HCT116 (cell line): ENCODE results near the gene GRIK3. TPM values are rescaled to one million over a fixed set of nuclear protein-coding genes. Genes with fewer than 3 reads are reported as not detected.

ENCODE experiments used
- ATAC-seq: fragments of 200-7000 bp; cut with Tn5 transposase; 2 replicates; pipeline ENCODE4 v1.9.1; 2020; ENCODE audit warnings: mild to moderate bottlenecking, moderate library complexity
- BruUV-seq: library from RNA; stranded (reverse); fragments of 400-500 nt; replicated peaks from 2 replicates; lab custom pipeline; 2021; lab: Mats Ljungman, UMichigan
- CTCF ChIA-PET: fragments of 300-600 bp; sonication (Branson Sonifier 250); formaldehyde crosslinking; loops from one replicate; lab custom pipeline; 2021; ENCODE audit warnings: antibody characterized with exemption; lab: Charles Lee
- POLR2A ChIA-PET: fragments of 300-600, 350-600 bp; sonication (Branson Sonifier 250); formaldehyde crosslinking; loops from one replicate; lab custom pipeline; 2021; ENCODE audit warnings: antibody characterized with exemption; lab: Charles Lee
- RAD21 ChIA-PET, 2 experiments: fragments of 300-600 bp; sonication (Branson Sonifier 250); formaldehyde crosslinking; loops; one replicate each; lab custom pipeline; 2023; ENCODE audit warnings: low total read pairs in 2 of 2; ENCODE audit not compliant: uncharacterized antibody in 2 of 2, unreplicated experiment in 2 of 2, low non-redundant PET in 1 of 2; lab: Charles Lee
- DNase-seq: peaks from one replicate; pipeline ENCODE4 v3.0.0-alpha.2; 2010; ENCODE audit warnings: low read depth, low spot score
- H2AFZ ChIP-seq: fragments of 200-600 bp; shearing (Covaris generic), sonication (generic); 2 replicates; pipeline ENCODE4 v1.6.1; 2017; ENCODE audit warnings: low read depth, mixed run types, mixed read lengths, antibody characterized with exemption, low read length; ENCODE audit not compliant: poor library complexity, severe bottlenecking
- H3K27ac ChIP-seq: 2 replicates; pipeline ENCODE4 v1.5.1; 2012; ENCODE audit warnings: low read depth, low read length
- H3K27me3 ChIP-seq: fragments of 200-600 bp; sonication (generic); 2 replicates; pipeline ENCODE4 v1.6.1; 2016; ENCODE audit warnings: mixed run types, low read length, mixed read lengths; ENCODE audit not compliant: insufficient read depth
- H3K36me3 ChIP-seq, 2 experiments: fragments of 200-500 bp in 1 of 2; fragments of 200-600 bp in 1 of 2; sonication (Bioruptor generic) in 1 of 2; sonication (generic) in 1 of 2; 2 replicates each; pipeline versions ENCODE4 v1.5.1 to v1.6.1; 2014 to 2016; ENCODE audit warnings: low read length in 2 of 2, inconsistent platforms in 1 of 2, mixed read lengths in 1 of 2, mixed run types in 1 of 2; ENCODE audit not compliant: insufficient read depth in 2 of 2, control insufficient read depth in 1 of 2
- H3K4me1 ChIP-seq, 2 experiments: fragments of 200-600 bp in 1 of 2; sonication (generic) in 1 of 2; 2 replicates each; pipeline versions ENCODE4 v1.5.1 to v1.6.1; 2012 to 2017; ENCODE audit warnings: low read length in 2 of 2, inconsistent platforms in 1 of 2, mild to moderate bottlenecking in 1 of 2, mixed read lengths in 1 of 2, mixed run types in 1 of 2, moderate library complexity in 1 of 2; ENCODE audit not compliant: insufficient read depth in 2 of 2, control insufficient read depth in 1 of 2
- H3K4me2 ChIP-seq: fragments of 200-600 bp; sonication (generic); 2 replicates; pipeline ENCODE4 v1.6.1; 2017; ENCODE audit warnings: mixed run types, low read length, mixed read lengths
- H3K4me3 ChIP-seq, 2 experiments: fragments of 200-600 bp in 1 of 2; sonication (generic) in 1 of 2; replicated peaks in 1 of 2; 2 replicates each; pipeline ENCODE4 v1.5.1; 2011 to 2016; ENCODE audit warnings: low read length in 2 of 2, control low read depth in 1 of 2, low read depth in 1 of 2, mild to moderate bottlenecking in 1 of 2, mixed read lengths in 1 of 2, mixed run types in 1 of 2
- H3K79me2 ChIP-seq: fragments of 200-600 bp; sonication (generic); 2 replicates; pipeline ENCODE4 v1.6.1; 2017; ENCODE audit warnings: mild to moderate bottlenecking, mixed run types, low read length, moderate library complexity, mixed read lengths; ENCODE audit not compliant: insufficient read depth
- H3K9ac ChIP-seq: fragments of 200-600 bp; sonication (generic); 2 replicates; pipeline ENCODE4 v1.6.1; 2016; ENCODE audit warnings: low read length, mixed read lengths
- H3K9me2 ChIP-seq: fragments of 200-600 bp; sonication (generic), shearing (Covaris generic); 2 replicates; pipeline ENCODE4 v1.6.1; 2017; ENCODE audit warnings: mixed run types, mild to moderate bottlenecking, moderate library complexity; ENCODE audit not compliant: insufficient read depth
- H3K9me3 ChIP-seq, 2 experiments: fragments of 200-500 bp in 1 of 2; fragments of 200-600 bp in 1 of 2; sonication (Bioruptor generic) in 1 of 2; sonication (generic) in 1 of 2; 2 replicates each; pipeline ENCODE4 v1.6.1; 2014 to 2017; ENCODE audit warnings: low read length in 2 of 2, mixed read lengths in 2 of 2, inconsistent platforms in 1 of 2, low read depth in 1 of 2, mild to moderate bottlenecking in 1 of 2, mixed run types in 1 of 2, moderate library complexity in 1 of 2; ENCODE audit not compliant: control insufficient read depth in 1 of 2, insufficient read depth in 1 of 2
- H4K20me1 ChIP-seq: fragments of 200-600 bp; sonication (generic), shearing (Covaris generic); 2 replicates; pipeline ENCODE4 v1.6.1; 2017; ENCODE audit warnings: mixed run types, mild to moderate bottlenecking, moderate library complexity; ENCODE audit not compliant: insufficient read depth
- CBX3 ChIP-seq: IDR thresholded peaks from 2 replicates; pipeline ENCODE4 v1.6.1; 2012; ENCODE audit warnings: low read depth
- CEBPB ChIP-seq: IDR thresholded peaks from 2 replicates; pipeline ENCODE4 v1.6.1; 2012; ENCODE audit warnings: low read depth
- EGR1 ChIP-seq: IDR thresholded peaks from 2 replicates; pipeline ENCODE4 v1.6.1; 2012; ENCODE audit warnings: low read depth
- ELF1 ChIP-seq: IDR thresholded peaks from 2 replicates; pipeline ENCODE4 v1.6.1; 2012; ENCODE audit warnings: low read depth, borderline replicate concordance
- EZH2 ChIP-seq: fragments of 200-600 bp; sonication (generic); IDR thresholded peaks from 2 replicates; pipeline ENCODE4 v1.6.1; 2017; ENCODE audit warnings: antibody characterized with exemption, mixed run types
- EZH2phosphoT487 ChIP-seq: fragments of 200-600 bp; IDR thresholded peaks from 2 replicates; pipeline ENCODE4 v1.6.1; 2018; ENCODE audit warnings: antibody characterized with exemption, borderline replicate concordance
- FOSL1 ChIP-seq: IDR thresholded peaks from 2 replicates; pipeline ENCODE4 v1.6.1; 2012; ENCODE audit warnings: low read depth
- JUND ChIP-seq: IDR thresholded peaks from 2 replicates; pipeline ENCODE4 v1.6.1; 2012
- POLR2A ChIP-seq: IDR thresholded peaks from 2 replicates; pipeline ENCODE4 v1.7.0; 2011; ENCODE audit warnings: borderline replicate concordance; ENCODE audit not compliant: insufficient read depth, insufficient read length; ENCODE audit errors: extremely low read depth
- RAD21 ChIP-seq: IDR thresholded peaks from 2 replicates; pipeline ENCODE4 v1.6.1; 2012; ENCODE audit warnings: low read depth, mild to moderate bottlenecking
- SP1 ChIP-seq: IDR thresholded peaks from 2 replicates; pipeline ENCODE4 v1.6.1; 2012; ENCODE audit warnings: low read depth
- SRF ChIP-seq: IDR thresholded peaks from 2 replicates; pipeline ENCODE4 v1.6.1; 2012; ENCODE audit warnings: low read depth
- TCF7L2 ChIP-seq: IDR thresholded peaks from 2 replicates; pipeline ENCODE4 v1.7.0; 2011; ENCODE audit warnings: borderline replicate concordance, inconsistent platforms; ENCODE audit not compliant: insufficient read depth, insufficient read length; ENCODE audit errors: extremely low read depth
- YY1 ChIP-seq: IDR thresholded peaks from 2 replicates; pipeline ENCODE4 v1.6.1; 2011; ENCODE audit warnings: low read length, low read depth, moderate library complexity, mild to moderate bottlenecking; ENCODE audit not compliant: insufficient replicate concordance; ENCODE audit errors: extremely low read depth
- ZFX ChIP-seq: fragments of 450-650 bp; IDR thresholded peaks from 2 replicates; pipeline ENCODE4 v1.6.1; 2017
- ZNF274 ChIP-seq: fragments of 200-500 bp; sonication (Bioruptor generic); IDR thresholded peaks from 2 replicates; pipeline ENCODE4 v1.6.1; 2014; ENCODE audit warnings: mild to moderate bottlenecking, low read depth, low read length, inconsistent platforms
- intact Hi-C: fragments of 100-400 bp; cut with micrococcal nuclease; formaldehyde crosslinking; loops from 2 replicates; pipeline ENCODE4 v1.10.0; 2022
- total RNA-seq: library from RNA; stranded (reverse); gene quantifications from one replicate; pipeline ENCODE4 v1.2.1, GENCODE V29; 2021; ENCODE audit not compliant: unreplicated experiment
- TF ChIP-seq, protein P1 (sequence below): IDR thresholded peaks from 2 replicates; pipeline ENCODE4 v1.6.1; 2011; ENCODE audit warnings: mild to moderate bottlenecking, low read length, moderate library complexity; ENCODE audit not compliant: insufficient replicate concordance; ENCODE audit errors: extremely low read depth
- TF ChIP-seq, protein P2 (sequence below): IDR thresholded peaks from 2 replicates; pipeline ENCODE4 v1.6.1; 2012; ENCODE audit warnings: low read depth

The GRIK3 gene
- total RNA-seq, 1 experiment from 2014 or later, result not detected

DNA sequence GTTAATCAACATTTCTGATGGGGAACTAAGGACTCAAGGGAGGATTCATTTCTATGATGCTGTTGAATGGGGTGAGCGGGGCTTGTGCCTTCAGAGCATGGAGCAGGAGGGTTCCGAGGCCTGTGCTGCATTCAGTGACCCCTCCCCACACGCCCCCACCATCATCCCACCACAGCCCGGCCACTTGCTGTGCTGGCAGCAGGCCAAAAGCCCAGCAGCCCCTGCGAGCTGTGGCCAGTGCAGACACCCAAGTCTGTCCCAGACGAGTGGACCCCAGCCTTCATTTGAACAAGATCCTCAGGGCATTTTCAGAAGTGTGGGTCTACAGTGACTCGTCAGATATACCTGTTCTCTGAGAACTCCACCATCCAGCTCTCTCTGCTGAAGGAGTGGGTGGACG lies 242.0 kb downstream of the GRIK3 start:
- Histone ChIP-seq H3K9ac (no peak overlapping the region), H3K4me3 (no peak overlapping the region), H2AFZ (no peak overlapping the region), H3K4me2 (no peak overlapping the region), H3K79me2 (no peaks in the 10 kb centered on the region), H3K27ac (no peak overlapping the region), H3K9me3 (no peaks in the 10 kb centered on the region), H3K27me3 (peaks cover 29% of the 10 kb centered on the region), H3K4me1 (no peaks in the 10 kb centered on the region), H4K20me1 (no peaks in the 10 kb centered on the region), H3K36me3 (no peaks in the 10 kb centered on the region), H3K9me2 (no peaks in the 10 kb centered on the region)
- RAD21 ChIA-PET, result no interaction called here
- CTCF ChIA-PET, result no interaction called here
- intact Hi-C loops, result no loop called here
- BruUV-seq, result no TSS peak
- ATAC-seq (no peak), DNase-seq (no peak)
- POLR2A ChIA-PET, result no interaction called here
- TF ChIP-seq ZFX (no peak), RAD21 (no peak), YY1 (no peak), ELF1 (no peak), EZH2 (no peak), CBX3 (no peak), EGR1 (no peak), POLR2A (no peak), FOSL1 (no peak), TCF7L2 (no peak), SP1 (no peak), EZH2phosphoT487 (no peak), SRF (no peak), CEBPB (no peak), ZNF274 (no peak), JUND (no peak)
- TF ChIP-seq, protein P1, sequence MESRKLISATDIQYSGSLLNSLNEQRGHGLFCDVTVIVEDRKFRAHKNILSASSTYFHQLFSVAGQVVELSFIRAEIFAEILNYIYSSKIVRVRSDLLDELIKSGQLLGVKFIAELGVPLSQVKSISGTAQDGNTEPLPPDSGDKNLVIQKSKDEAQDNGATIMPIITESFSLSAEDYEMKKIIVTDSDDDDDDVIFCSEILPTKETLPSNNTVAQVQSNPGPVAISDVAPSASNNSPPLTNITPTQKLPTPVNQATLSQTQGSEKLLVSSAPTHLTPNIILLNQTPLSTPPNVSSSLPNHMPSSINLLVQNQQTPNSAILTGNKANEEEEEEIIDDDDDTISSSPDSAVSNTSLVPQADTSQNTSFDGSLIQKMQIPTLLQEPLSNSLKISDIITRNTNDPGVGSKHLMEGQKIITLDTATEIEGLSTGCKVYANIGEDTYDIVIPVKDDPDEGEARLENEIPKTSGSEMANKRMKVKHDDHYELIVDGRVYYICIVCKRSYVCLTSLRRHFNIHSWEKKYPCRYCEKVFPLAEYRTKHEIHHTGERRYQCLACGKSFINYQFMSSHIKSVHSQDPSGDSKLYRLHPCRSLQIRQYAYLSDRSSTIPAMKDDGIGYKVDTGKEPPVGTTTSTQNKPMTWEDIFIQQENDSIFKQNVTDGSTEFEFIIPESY, result no peak
- TF ChIP-seq, protein P2, sequence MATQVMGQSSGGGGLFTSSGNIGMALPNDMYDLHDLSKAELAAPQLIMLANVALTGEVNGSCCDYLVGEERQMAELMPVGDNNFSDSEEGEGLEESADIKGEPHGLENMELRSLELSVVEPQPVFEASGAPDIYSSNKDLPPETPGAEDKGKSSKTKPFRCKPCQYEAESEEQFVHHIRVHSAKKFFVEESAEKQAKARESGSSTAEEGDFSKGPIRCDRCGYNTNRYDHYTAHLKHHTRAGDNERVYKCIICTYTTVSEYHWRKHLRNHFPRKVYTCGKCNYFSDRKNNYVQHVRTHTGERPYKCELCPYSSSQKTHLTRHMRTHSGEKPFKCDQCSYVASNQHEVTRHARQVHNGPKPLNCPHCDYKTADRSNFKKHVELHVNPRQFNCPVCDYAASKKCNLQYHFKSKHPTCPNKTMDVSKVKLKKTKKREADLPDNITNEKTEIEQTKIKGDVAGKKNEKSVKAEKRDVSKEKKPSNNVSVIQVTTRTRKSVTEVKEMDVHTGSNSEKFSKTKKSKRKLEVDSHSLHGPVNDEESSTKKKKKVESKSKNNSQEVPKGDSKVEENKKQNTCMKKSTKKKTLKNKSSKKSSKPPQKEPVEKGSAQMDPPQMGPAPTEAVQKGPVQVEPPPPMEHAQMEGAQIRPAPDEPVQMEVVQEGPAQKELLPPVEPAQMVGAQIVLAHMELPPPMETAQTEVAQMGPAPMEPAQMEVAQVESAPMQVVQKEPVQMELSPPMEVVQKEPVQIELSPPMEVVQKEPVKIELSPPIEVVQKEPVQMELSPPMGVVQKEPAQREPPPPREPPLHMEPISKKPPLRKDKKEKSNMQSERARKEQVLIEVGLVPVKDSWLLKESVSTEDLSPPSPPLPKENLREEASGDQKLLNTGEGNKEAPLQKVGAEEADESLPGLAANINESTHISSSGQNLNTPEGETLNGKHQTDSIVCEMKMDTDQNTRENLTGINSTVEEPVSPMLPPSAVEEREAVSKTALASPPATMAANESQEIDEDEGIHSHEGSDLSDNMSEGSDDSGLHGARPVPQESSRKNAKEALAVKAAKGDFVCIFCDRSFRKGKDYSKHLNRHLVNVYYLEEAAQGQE, result no peak
- TF ChIP-seq, all 23 proteins: peak for 0
